Mucosa of rectum (tissue), 2 donors: Measurements from ENCODE around the gene KCNN2.

Experiments
- H3K27ac ChIP-seq, 2 donors: one replicate each; pipeline ENCODE4 v1.7.0; 2013; ENCODE audit warnings: inconsistent platforms in 2 of 2, low read depth in 2 of 2, low read length in 2 of 2
- H3K27me3 ChIP-seq, 2 donors: one replicate each; pipeline ENCODE4 v1.7.0; 2013; ENCODE audit warnings: low read length in 2 of 2; ENCODE audit not compliant: control insufficient read depth in 2 of 2, insufficient read depth in 2 of 2
- H3K36me3 ChIP-seq, 2 donors: one replicate each; pipeline ENCODE4 v1.7.0; 2013; ENCODE audit warnings: low read length in 2 of 2; ENCODE audit not compliant: control insufficient read depth in 2 of 2, insufficient read depth in 2 of 2
- H3K4me1 ChIP-seq, 2 donors: one replicate each; pipeline ENCODE4 v1.7.0; 2013; ENCODE audit warnings: low read length in 2 of 2, mild to moderate bottlenecking in 1 of 2; ENCODE audit not compliant: control insufficient read depth in 2 of 2, insufficient read depth in 2 of 2
- H3K4me3 ChIP-seq, 2 donors: one replicate each; pipeline ENCODE4 v1.7.0; 2013; ENCODE audit warnings: low read length in 2 of 2
- H3K9ac ChIP-seq, 2 donors: one replicate each; pipeline ENCODE4 v1.7.0; 2013; ENCODE audit warnings: low read length in 2 of 2, low read depth in 1 of 2, mild to moderate bottlenecking in 1 of 2
- H3K9me3 ChIP-seq, 2 donors: one replicate each; pipeline ENCODE4 v1.7.0; 2013; ENCODE audit warnings: low read length in 2 of 2; ENCODE audit not compliant: control insufficient read depth in 2 of 2
- donor health status: healthy.
- donor health status: Normal muscosa, but diverticular disease.

Gene KCNN2

GRCh38 chr5:114437936-114438335 is 76.1 kb downstream of the KCNN2 start:
- Histone ChIP-seq H3K9me3 (no peaks in the 10 kb centered on the region), H3K4me3 (no peak overlapping the region), H3K27ac (no peak overlapping the region), H3K9ac (no peak overlapping the region), H3K27me3 (no peaks in the 10 kb centered on the region), H3K36me3 (no peaks in the 10 kb centered on the region), H3K4me1 (no peaks in the 10 kb centered on the region)

- Histone ChIP-seq H3K4me3 (no peak overlapping the region), H3K27ac (no peak overlapping the region), H3K9me3 (no peaks in the 10 kb centered on the region), H3K9ac (no peak overlapping the region), H3K36me3 (no peaks in the 10 kb centered on the region), H3K4me1 (no peaks in the 10 kb centered on the region), H3K27me3 (no peaks in the 10 kb centered on the region)
These were observed 76.6 kb downstream of the KCNN2 start for GRCh38 chr5:114438471-114438870.

- H3K27me3 ChIP-seq, result no peaks in the 10 kb centered on the region
- H3K36me3 ChIP-seq, result no peaks in the 10 kb centered on the region
- no peaks in the 10 kb centered on the region for H3K9me3 ChIP-seq
- H3K4me1 ChIP-seq, result no peaks in the 10 kb centered on the region
- H3K27ac ChIP-seq, result no peak overlapping the region
- no peak overlapping the region for H3K9ac ChIP-seq
- H3K4me3 ChIP-seq, result no peak overlapping the region
These were observed 85.4 kb downstream of the KCNN2 start for GRCh38 chr5:114447084-114447773.

- H3K36me3 ChIP-seq, result no peaks in the 10 kb centered on the region
- H3K9me3 ChIP-seq, result no peaks in the 10 kb centered on the region
- no peaks in the 10 kb centered on the region for H3K4me1 ChIP-seq
- H3K9ac ChIP-seq, result no peak overlapping the region
- H3K27ac ChIP-seq, result no peak overlapping the region
- H3K4me3 ChIP-seq, result no peak overlapping the region
- H3K27me3 ChIP-seq, result no peaks in the 10 kb centered on the region
These were observed 86.6 kb downstream of the KCNN2 start for GRCh38 chr5:114448481-114448880.

GRCh38 chr5:114449860-114450421 is 88.1 kb downstream of the KCNN2 start:
- no peaks in the 10 kb centered on the region for H3K4me1 ChIP-seq
- no peak overlapping the region for H3K4me3 ChIP-seq
- no peak overlapping the region for H3K9ac ChIP-seq
- no peaks in the 10 kb centered on the region for H3K27me3 ChIP-seq
- H3K36me3 ChIP-seq, result no peaks in the 10 kb centered on the region
- H3K9me3 ChIP-seq, result no peaks in the 10 kb centered on the region
- H3K27ac ChIP-seq, result no peak overlapping the region

GRCh38 chr5:114450437-114450836 is 88.6 kb downstream of the KCNN2 start:
- no peak overlapping the region for H3K27ac ChIP-seq
- H3K4me1 ChIP-seq, result no peaks in the 10 kb centered on the region
- no peak overlapping the region for H3K4me3 ChIP-seq
- H3K27me3 ChIP-seq, result no peaks in the 10 kb centered on the region
- H3K9ac ChIP-seq, result no peak overlapping the region
- H3K9me3 ChIP-seq, result no peaks in the 10 kb centered on the region
- no peaks in the 10 kb centered on the region for H3K36me3 ChIP-seq

GRCh38 chr5:114458726-114459125 is 96.9 kb downstream of the KCNN2 start:
- H3K9me3 ChIP-seq, result no peaks in the 10 kb centered on the region
- H3K4me3 ChIP-seq, result no peak overlapping the region
- no peaks in the 10 kb centered on the region for H3K36me3 ChIP-seq
- H3K4me1 ChIP-seq, result no peaks in the 10 kb centered on the region
- H3K9ac ChIP-seq, result no peak overlapping the region
- H3K27me3 ChIP-seq, result no peaks in the 10 kb centered on the region
- H3K27ac ChIP-seq, result no peak overlapping the region

GRCh38 chr5:114467171-114467570 is 105.3 kb downstream of the KCNN2 start:
- Histone ChIP-seq H3K9me3 (no peaks in the 10 kb centered on the region), H3K36me3 (no peaks in the 10 kb centered on the region), H3K4me1 (no peaks in the 10 kb centered on the region), H3K27me3 (no peaks in the 10 kb centered on the region), H3K9ac (no peak overlapping the region), H3K4me3 (no peak overlapping the region), H3K27ac (no peak overlapping the region)

GRCh38 chr5:114467729-114468128 is 105.9 kb downstream of the KCNN2 start:
- Histone ChIP-seq H3K9ac (no peak overlapping the region), H3K9me3 (no peaks in the 10 kb centered on the region), H3K4me3 (no peak overlapping the region), H3K36me3 (no peaks in the 10 kb centered on the region), H3K4me1 (no peaks in the 10 kb centered on the region), H3K27ac (no peak overlapping the region), H3K27me3 (no peaks in the 10 kb centered on the region)

GRCh38 chr5:114469372-114469771 is 107.5 kb downstream of the KCNN2 start:
- Histone ChIP-seq H3K9ac (no peak overlapping the region), H3K4me1 (no peaks in the 10 kb centered on the region), H3K9me3 (no peaks in the 10 kb centered on the region), H3K27me3 (no peaks in the 10 kb centered on the region), H3K36me3 (no peaks in the 10 kb centered on the region), H3K4me3 (no peak overlapping the region), H3K27ac (no peak overlapping the region)
